PC-3 (cell line): ENCODE data around the gene SLC9A8. TPM values are rescaled to one million over a fixed set of nuclear protein-coding genes. Genes with fewer than 3 reads are reported as not detected.

ENCODE experiments used
- ATAC-seq: fragments of 200-7000 bp; cut with Tn5 transposase; 2 replicates; pipeline ENCODE4 v1.9.1; 2020; ENCODE audit warnings: mild to moderate bottlenecking, moderate library complexity
- BruUV-seq: library from RNA; stranded (reverse); fragments of 400-500 nt; replicated peaks from 2 replicates; lab custom pipeline; 2021; lab: Mats Ljungman, UMichigan
- CTCF ChIA-PET: fragments of 300-600 bp; sonication (Branson Sonifier 250); formaldehyde crosslinking; loops from one replicate; lab custom pipeline; 2022; ENCODE audit warnings: antibody characterized with exemption; lab: Charles Lee
- POLR2A ChIA-PET: fragments of 300-600 bp; sonication (Branson Sonifier 250); formaldehyde crosslinking; loops from one replicate; lab custom pipeline; 2022; ENCODE audit warnings: antibody characterized with exemption; ENCODE audit not compliant: unreplicated experiment; lab: Charles Lee
- DNase-seq: peaks from one replicate; pipeline ENCODE4 v3.0.0-alpha.2; 2015
- H2AFZ ChIP-seq: fragments of 300-600 bp; sonication (generic); 2 replicates; pipeline ENCODE4 v1.6.0; 2016; ENCODE audit warnings: antibody characterized with exemption, low read length
- H3F3A ChIP-seq: fragments of 300-600 bp; sonication (generic); one replicate; pipeline ENCODE4 v1.6.0; 2017; ENCODE audit warnings: antibody characterized with exemption, low read length, control low read depth, mild to moderate bottlenecking; ENCODE audit not compliant: unreplicated experiment
- H3K27ac ChIP-seq: fragments of 300-600 bp; sonication (generic); 2 replicates; pipeline ENCODE4 v1.5.1; 2016; ENCODE audit warnings: mild to moderate bottlenecking, low read length
- H3K27me3 ChIP-seq: fragments of 300-600 bp; sonication (generic); 2 replicates; pipeline ENCODE4 v1.6.1; 2016; ENCODE audit warnings: low read length, mixed read lengths
- H3K36me3 ChIP-seq: fragments of 300-600 bp; sonication (generic); 2 replicates; pipeline ENCODE4 v1.6.1; 2016; ENCODE audit warnings: low read depth, mixed run types, low read length, mixed read lengths
- H3K4me1 ChIP-seq: fragments of 300-600 bp; sonication (generic); 2 replicates; pipeline ENCODE4 v1.5.1; 2016; ENCODE audit warnings: low read length; ENCODE audit not compliant: insufficient read depth
- H3K4me2 ChIP-seq: fragments of 300-600 bp; sonication (generic); 2 replicates; pipeline ENCODE4 v1.6.0; 2016; ENCODE audit warnings: low read length
- H3K4me3 ChIP-seq: fragments of 300-600 bp; sonication (generic); 2 replicates; pipeline ENCODE4 v1.5.1; 2016; ENCODE audit warnings: mild to moderate bottlenecking, low read length, mixed read lengths
- H3K79me2 ChIP-seq: fragments of 300-600 bp; sonication (generic); 2 replicates; pipeline ENCODE4 v1.6.1; 2017; ENCODE audit warnings: low read length, mixed read lengths
- H3K9ac ChIP-seq: fragments of 300-600 bp; sonication (generic); 2 replicates; pipeline ENCODE4 v1.6.0; 2016; ENCODE audit warnings: mild to moderate bottlenecking, low read length
- H3K9me2 ChIP-seq: fragments of 300-600 bp; sonication (generic); replicated peaks from 2 replicates; pipeline ENCODE4 v1.6.1; 2016; ENCODE audit warnings: mixed run types, low read length, mixed read lengths
- H3K9me3 ChIP-seq: fragments of 300-600 bp; sonication (generic); 2 replicates; pipeline ENCODE4 v1.6.1; 2016; ENCODE audit warnings: low read length, mixed read lengths
- H4K20me1 ChIP-seq: fragments of 300-600 bp; sonication (generic); 2 replicates; pipeline ENCODE4 v1.6.1; 2016; ENCODE audit warnings: low read length, mixed read lengths
- EZH2 ChIP-seq: fragments of 300-600 bp; sonication (generic); IDR thresholded peaks from one replicate; pipeline ENCODE4 v1.6.1; 2017; ENCODE audit warnings: antibody characterized with exemption, mild to moderate bottlenecking, low read length; ENCODE audit not compliant: unreplicated experiment
- EZH2phosphoT487 ChIP-seq: fragments of 300-600 bp; sonication (generic); IDR thresholded peaks from 2 replicates; pipeline ENCODE4 v1.6.1; 2018; ENCODE audit warnings: mild to moderate bottlenecking, antibody characterized with exemption, low read length, borderline replicate concordance
- intact Hi-C: fragments of 100-400 bp; cut with micrococcal nuclease; formaldehyde crosslinking; loops from 2 replicates; pipeline ENCODE4 v1.9.0; 2023
- total RNA-seq: library from RNA; depleted of rRNA; stranded (reverse); fragments of >200 nt; gene quantifications from 2 replicates; pipeline ENCODE4 v1.2.3, GENCODE V29; 2014
- TF ChIP-seq, protein P1 (sequence below): fragments of 300-600 bp; sonication (generic); conservative IDR thresholded peaks from 2 replicates; pipeline ENCODE4 v1.5.1; 2017; ENCODE audit warnings: antibody characterized with exemption, low read depth, mild to moderate bottlenecking, low read length

SLC9A8 gene
- total RNA-seq, 1 experiment from 2014 or later = 13.1 TPM

DNA sequence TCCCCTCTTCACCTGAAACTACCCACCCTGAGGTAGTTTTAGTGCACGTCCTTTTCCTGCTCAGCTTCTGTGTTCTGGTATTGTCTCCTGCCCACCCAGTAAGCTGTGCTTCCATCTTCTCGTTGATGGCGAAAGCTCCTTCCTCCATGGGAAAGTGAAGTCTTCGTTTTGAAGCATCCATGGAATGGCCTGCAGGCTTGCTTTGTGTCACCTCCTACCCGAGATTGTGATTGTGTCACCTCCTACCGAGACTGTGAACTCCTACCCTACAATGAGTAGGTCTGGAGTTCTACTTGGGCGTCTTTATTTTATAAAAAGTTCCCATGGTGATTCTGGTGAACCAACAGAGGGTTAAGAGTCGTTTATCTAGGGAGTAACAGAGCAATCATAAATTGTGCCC, 25.9 kb downstream of the SLC9A8 start:
- no peaks in the 10 kb centered on the region for H4K20me1 ChIP-seq
- H3K9me2 ChIP-seq = no peaks in the 10 kb centered on the region
- no peaks in the 10 kb centered on the region for H3K27me3 ChIP-seq
- H3K4me3 ChIP-seq = no peak overlapping the region
- no peaks in the 10 kb centered on the region for H3K4me1 ChIP-seq
- H3F3A ChIP-seq = no peaks in the 10 kb centered on the region
- H3K36me3 ChIP-seq = no peaks in the 10 kb centered on the region
- ChIA-PET POLR2A (no interaction called here), CTCF (no interaction called here)
- H3K79me2 ChIP-seq = no peaks in the 10 kb centered on the region
- H3K4me2 ChIP-seq = no peak overlapping the region
- H3K27ac ChIP-seq = no peak overlapping the region
- no peak overlapping the region for H2AFZ ChIP-seq
- no peaks in the 10 kb centered on the region for H3K9me3 ChIP-seq
- no peak overlapping the region for H3K9ac ChIP-seq
- ATAC-seq = no peak
- no TSS peak for BruUV-seq
- DNase-seq = no peak
- intact Hi-C loops = no loop called here
- TF ChIP-seq EZH2phosphoT487 (no peak), EZH2 (no peak)
- TF ChIP-seq, protein P1, sequence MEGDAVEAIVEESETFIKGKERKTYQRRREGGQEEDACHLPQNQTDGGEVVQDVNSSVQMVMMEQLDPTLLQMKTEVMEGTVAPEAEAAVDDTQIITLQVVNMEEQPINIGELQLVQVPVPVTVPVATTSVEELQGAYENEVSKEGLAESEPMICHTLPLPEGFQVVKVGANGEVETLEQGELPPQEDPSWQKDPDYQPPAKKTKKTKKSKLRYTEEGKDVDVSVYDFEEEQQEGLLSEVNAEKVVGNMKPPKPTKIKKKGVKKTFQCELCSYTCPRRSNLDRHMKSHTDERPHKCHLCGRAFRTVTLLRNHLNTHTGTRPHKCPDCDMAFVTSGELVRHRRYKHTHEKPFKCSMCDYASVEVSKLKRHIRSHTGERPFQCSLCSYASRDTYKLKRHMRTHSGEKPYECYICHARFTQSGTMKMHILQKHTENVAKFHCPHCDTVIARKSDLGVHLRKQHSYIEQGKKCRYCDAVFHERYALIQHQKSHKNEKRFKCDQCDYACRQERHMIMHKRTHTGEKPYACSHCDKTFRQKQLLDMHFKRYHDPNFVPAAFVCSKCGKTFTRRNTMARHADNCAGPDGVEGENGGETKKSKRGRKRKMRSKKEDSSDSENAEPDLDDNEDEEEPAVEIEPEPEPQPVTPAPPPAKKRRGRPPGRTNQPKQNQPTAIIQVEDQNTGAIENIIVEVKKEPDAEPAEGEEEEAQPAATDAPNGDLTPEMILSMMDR = no peak

DNA sequence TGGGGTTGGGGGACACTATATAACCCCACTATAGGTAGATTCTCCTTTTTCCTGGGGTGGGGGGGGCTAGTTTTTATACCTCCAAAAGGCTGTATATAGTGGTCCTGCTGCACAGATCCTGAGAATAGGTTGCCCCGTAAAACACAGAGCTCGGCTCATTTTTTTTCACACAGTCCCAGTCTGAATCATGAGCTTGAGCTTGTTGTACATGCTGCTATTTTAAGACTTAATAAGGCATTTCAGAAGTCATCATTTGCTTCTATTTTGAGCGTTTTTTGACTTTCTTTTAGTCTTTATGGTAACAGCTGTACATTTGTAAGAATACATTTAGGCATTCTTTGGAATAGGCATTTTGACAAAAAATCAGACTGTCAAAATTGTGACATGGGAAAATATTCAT, 30.5 kb downstream of the SLC9A8 start:
- H3K9me3 ChIP-seq = no peaks in the 10 kb centered on the region
- no peak overlapping the region for H2AFZ ChIP-seq
- no peaks in the 10 kb centered on the region for H3F3A ChIP-seq
- no peak overlapping the region for H3K4me3 ChIP-seq
- ChIA-PET CTCF (no interaction called here), POLR2A (no interaction called here)
- TF ChIP-seq, protein P1 = no peak
- TF ChIP-seq EZH2 (no peak), EZH2phosphoT487 (no peak)
- BruUV-seq = no TSS peak
- H3K4me2 ChIP-seq = no peak overlapping the region
- no peak for DNase-seq
- no peaks in the 10 kb centered on the region for H3K79me2 ChIP-seq
- H3K4me1 ChIP-seq = no peaks in the 10 kb centered on the region
- intact Hi-C loops = no loop called here
- H3K36me3 ChIP-seq = no peaks in the 10 kb centered on the region
- H4K20me1 ChIP-seq = no peaks in the 10 kb centered on the region
- H3K9me2 ChIP-seq = no peaks in the 10 kb centered on the region
- no peak overlapping the region for H3K9ac ChIP-seq
- H3K27me3 ChIP-seq = no peaks in the 10 kb centered on the region
- no peak overlapping the region for H3K27ac ChIP-seq
- ATAC-seq = no peak

DNA sequence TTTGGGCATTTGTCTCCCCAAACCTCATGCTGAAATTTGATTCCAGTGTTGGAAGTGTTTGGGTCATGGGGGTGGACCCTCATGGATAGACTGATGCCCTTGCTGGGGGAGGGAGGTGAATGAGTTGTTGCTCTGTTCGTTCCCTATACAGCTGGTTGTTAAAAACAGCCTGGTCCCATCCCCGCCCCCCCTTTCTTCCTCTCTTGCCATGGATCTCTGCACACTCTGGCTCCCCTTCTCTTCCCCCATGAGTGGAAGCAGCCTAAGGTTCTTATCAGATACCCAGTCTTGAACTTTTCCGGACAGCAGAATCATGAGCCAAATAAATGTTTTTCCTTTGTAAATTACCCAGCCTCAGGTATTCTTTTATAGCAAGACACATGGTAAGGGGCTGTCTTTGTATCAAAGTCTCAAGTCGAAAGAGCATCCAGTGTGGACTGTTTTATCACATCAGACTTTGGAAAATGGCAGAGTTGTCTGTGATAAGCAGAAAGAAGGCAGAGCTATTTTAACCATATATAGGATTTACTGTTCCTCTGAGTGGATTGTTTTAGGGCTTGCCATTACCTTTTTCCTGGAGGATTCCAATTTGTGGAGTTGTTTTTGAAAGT, 31.2 kb downstream of the SLC9A8 start:
- no peaks in the 10 kb centered on the region for H3K36me3 ChIP-seq
- H2AFZ ChIP-seq = no peak overlapping the region
- DNase-seq (no peak), ATAC-seq (no peak)
- POLR2A ChIA-PET = no interaction called here
- CTCF ChIA-PET = no interaction called here
- no peak overlapping the region for H3K27ac ChIP-seq
- no peak overlapping the region for H3K4me3 ChIP-seq
- H3F3A ChIP-seq = no peaks in the 10 kb centered on the region
- H3K79me2 ChIP-seq = no peaks in the 10 kb centered on the region
- no peak overlapping the region for H3K9ac ChIP-seq
- TF ChIP-seq EZH2 (no peak), EZH2phosphoT487 (no peak)
- H4K20me1 ChIP-seq = no peaks in the 10 kb centered on the region
- intact Hi-C loops = no loop called here
- no peaks in the 10 kb centered on the region for H3K27me3 ChIP-seq
- no peaks in the 10 kb centered on the region for H3K9me3 ChIP-seq
- no TSS peak for BruUV-seq
- no peaks in the 10 kb centered on the region for H3K4me1 ChIP-seq
- H3K4me2 ChIP-seq = no peak overlapping the region
- H3K9me2 ChIP-seq = no peaks in the 10 kb centered on the region
